Urinary bladder (tissue), 4 donors: Measurements from ENCODE around the gene STX10. TPM values are rescaled to one million over a fixed set of nuclear protein-coding genes. Genes with fewer than 3 reads are reported as not detected.

Experiments used
- DNase-seq: peaks from one replicate; pipeline ENCODE4 v3.0.0-alpha.2; 2015; ENCODE audit errors: extremely low spot score
- H3K27ac ChIP-seq: one replicate; pipeline ENCODE4 v1.5.1; 2013; ENCODE audit warnings: low read depth, mild to moderate bottlenecking, moderate library complexity
- H3K36me3 ChIP-seq: one replicate; pipeline ENCODE4 v1.6.1; 2013; ENCODE audit warnings: mild to moderate bottlenecking, moderate library complexity; ENCODE audit not compliant: insufficient read depth
- H3K4me1 ChIP-seq: one replicate; pipeline ENCODE4 v1.6.1; 2013; ENCODE audit warnings: mild to moderate bottlenecking, moderate library complexity; ENCODE audit not compliant: insufficient read depth
- H3K4me3 ChIP-seq: one replicate; pipeline ENCODE4 v1.5.1; 2013; ENCODE audit warnings: low read depth, low read length
- WGBS: extraction: QIAGEN DNeasy Blood & Tissue Kit; methylation state at CpG from one replicate; pipeline ENCODE4 v1.1.7; 2013; 5-methylcytosine and 5-hydroxymethylcytosine counted together
- polyA plus RNA-seq: library from polyadenylated mRNA; stranded (reverse); fragments of 200-250 nt; gene quantifications from one replicate; pipeline ENCODE4 v1.2.3, GENCODE V29; 2013
- total RNA-seq: library from RNA; depleted of rRNA; stranded (reverse); fragments of >200 nt; gene quantifications from one replicate; pipeline ENCODE4 v1.2.3, GENCODE V29; 2014
- donor health status: healthy with polysubstance abuse.
- donor health status: healthy.

Gene STX10
- total and polyA plus RNA-seq, 2 donors, result 26.4 to 76.1 TPM

DNA sequence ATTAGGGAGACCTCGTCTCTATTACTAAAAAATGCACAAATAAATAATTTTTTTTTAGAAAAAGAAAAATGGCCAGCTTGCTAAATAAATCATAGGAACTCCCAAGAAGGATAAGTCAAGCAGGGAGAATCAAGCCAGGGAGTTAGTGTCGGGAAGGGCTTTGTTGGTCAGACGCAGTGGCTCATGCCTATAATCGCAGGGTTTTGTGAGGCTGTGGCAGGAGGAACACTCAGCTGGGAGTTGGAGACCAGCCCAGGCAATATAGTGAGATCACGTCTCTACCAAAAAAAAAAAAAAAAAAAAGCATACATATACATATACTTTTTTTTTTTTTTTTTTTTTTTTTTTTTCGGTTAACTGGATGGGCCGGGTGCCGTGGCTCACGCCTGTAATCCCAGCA lies 23.1 kb downstream of the STX10 start:
- Histone ChIP-seq H3K36me3 (no peaks in the 10 kb centered on the region), H3K27ac (no peak overlapping the region), H3K4me1 (no peaks in the 10 kb centered on the region), H3K4me3 (no peak overlapping the region)
- 77% methylated on average over 9 of the region's 9 CpGs for WGBS
- DNase-seq, result no peak

DNA sequence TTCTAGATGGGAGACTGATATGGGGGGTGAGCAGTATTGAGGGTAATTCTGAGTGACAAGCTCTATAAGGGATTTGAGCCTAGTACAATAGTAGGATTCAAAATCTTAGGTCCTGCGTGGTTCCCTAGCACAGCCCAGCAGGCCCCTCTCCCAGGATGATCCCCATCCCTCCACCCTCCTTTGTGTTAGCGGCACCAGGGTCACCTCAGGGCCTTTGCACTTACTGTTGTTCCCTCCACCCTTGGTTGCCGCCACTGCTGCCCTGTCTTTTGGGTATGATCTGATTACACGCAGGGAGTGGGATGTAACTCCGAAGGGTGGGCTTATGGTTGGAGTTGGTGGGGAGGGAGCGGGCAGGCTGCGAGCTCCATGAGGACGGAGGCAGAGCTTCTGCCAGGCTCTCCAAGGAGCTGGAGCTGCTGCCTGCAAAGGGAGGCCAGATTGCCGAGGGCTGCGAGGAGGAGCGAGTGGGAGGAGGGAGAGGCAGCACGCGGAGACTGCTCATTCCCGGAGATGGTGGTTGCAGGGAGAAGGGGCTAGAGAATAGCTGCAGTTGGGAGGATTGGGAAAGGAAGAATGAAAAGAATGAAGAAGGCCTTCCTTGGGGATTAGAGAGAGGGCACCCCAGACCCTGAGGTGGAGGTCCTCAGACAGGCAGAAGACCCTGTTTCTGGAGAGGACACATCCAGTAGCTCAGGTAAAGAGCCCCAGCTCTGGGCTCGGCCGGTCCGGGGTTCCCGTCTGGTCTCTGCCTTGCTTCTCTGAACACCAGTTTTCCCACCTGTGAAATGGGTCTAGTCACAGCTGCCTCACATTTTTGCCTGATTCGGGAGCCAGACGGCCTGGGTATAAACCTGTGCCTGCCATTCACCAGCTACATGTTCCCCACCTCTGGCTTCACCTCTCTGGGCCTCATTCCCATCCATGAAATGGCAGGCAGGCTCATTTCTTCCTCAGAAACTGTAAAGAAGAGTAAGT lies 26.9 kb downstream of the STX10 start:
- WGBS, result 91% methylated on average over 20 of the region's 20 CpGs
- DNase-seq, result no peak
- Histone ChIP-seq H3K36me3 (no peaks in the 10 kb centered on the region), H3K4me3 (no peak overlapping the region), H3K27ac (no peak overlapping the region), H3K4me1 (peaks cover 2% of the 10 kb centered on the region)

DNA sequence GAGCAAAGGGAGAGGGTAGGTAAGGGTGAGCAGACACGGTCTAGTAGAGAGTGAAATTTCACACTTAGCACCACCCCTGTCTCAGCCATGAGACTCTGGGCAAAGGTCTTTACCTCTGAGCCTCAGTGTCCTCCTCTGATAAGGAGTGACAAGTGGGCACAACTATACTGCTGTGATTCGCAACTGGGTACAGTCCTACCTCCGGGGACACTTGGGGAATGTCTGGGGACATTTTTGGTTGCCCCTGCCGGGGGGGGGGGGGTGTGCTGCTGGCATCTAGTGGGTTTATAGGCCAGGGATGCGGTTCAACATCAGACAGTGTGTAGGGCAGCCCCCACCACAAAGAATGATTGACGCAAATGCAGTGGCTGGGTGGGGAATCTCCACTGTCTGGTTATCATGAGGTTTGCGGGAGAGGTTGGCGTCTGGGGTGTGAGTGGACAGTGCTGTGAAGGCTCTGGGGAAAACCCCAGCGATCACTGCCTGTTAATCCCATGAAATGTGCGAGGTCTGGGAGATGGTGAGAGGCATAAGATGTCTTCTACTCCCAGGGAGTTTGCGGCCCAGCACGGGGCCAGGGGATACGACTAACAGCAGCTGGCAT lies 27.8 kb downstream of the STX10 start:
- no peak overlapping the region for H3K27ac ChIP-seq
- H3K4me3 ChIP-seq, result no peak overlapping the region
- WGBS, result 90% methylated on average over 13 of the region's 13 CpGs
- H3K36me3 ChIP-seq, result no peaks in the 10 kb centered on the region
- no peak for DNase-seq
- H3K4me1 ChIP-seq, result peaks cover 2% of the 10 kb centered on the region

DNA sequence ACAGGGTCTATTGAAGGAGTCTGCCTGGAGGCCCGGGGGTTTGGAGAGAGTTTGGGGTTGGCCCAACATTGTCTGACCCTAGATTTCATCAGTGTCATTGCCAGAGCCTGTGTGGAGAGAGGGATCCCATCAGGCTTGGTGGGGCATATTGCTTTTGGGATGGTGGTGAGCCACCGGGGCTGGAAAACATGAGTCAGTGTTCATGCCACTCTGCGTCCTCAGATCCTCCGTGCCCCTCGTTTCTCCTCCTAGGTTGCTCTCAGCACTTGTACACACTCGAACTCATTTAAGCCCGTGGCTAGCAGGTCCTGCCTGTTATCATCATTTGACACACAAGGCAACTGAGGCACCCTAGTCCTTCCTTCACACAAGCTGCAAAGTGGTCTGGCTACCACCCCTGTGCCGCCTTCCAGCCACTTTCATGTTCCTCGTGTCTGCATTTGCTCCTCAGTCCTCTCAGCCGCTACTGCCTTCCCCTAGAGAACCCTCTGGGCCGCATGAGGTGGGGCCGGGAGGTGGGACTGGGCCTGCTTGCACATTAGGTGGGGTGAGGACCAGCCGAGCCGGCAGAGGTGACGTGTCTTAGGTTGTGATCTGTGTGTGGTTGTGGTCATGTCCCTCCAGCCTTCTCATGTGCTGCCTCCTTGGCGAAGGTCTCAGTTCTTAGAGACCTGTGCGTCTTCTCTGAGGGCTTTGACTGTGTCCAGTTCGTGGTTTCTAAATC lies 28.5 kb downstream of the STX10 start:
- Histone ChIP-seq H3K4me3 (no peak overlapping the region), H3K36me3 (no peaks in the 10 kb centered on the region), H3K27ac (no peak overlapping the region), H3K4me1 (peaks cover 4% of the 10 kb centered on the region)
- no peak for DNase-seq
- WGBS, result 82% methylated on average over 18 of the region's 18 CpGs

DNA sequence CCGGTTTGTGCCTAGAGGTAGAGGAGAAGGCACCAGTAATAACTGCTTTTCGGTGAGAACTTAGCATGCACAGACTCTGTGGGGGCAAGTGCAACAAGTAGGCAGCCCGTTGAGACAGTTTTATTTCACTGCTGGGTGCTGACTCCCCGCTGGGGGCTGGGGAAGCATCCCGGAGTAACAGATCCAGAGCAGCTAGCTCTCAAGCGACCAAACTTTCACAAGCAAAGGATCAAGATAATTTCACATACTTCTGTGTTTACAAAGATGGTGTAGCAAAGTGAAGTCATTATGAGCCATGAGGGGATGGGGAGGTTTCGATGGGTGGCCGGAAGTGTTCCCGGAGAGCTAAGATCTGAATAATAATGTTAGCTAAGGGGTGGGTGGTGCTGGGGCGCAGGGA lies 29.4 kb downstream of the STX10 start:
- Histone ChIP-seq H3K36me3 (no peaks in the 10 kb centered on the region), H3K27ac (no peak overlapping the region), H3K4me1 (peaks cover 4% of the 10 kb centered on the region), H3K4me3 (no peak overlapping the region)
- DNase-seq, result no peak
- whole genome bisulfite sequencing, result 69% methylated on average over 10 of the region's 10 CpGs

DNA sequence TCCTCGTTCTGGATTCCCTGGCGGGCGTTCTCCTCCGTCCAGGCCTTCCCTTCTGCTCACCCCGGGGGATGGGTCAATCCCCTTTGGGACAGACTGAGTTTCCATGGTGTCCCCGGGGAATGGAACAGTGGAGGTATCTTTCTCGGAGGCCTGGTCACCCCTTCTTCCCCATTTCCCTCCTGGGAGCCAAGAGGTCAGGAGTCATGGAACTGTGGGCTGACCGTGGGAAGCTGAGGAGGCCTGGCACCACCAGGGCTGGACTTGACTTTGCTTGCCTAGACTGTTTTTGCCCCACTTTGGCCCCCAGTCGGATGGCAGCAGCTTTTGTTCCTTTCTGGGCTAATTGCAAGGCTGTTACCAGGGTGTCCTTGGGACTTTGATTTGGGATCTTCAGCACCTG lies 30.1 kb downstream of the STX10 start:
- DNase-seq, result no peak
- 76% methylated on average over 9 of the region's 9 CpGs for WGBS
- Histone ChIP-seq H3K4me1 (peaks cover 4% of the 10 kb centered on the region), H3K4me3 (no peak overlapping the region), H3K36me3 (no peaks in the 10 kb centered on the region), H3K27ac (no peak overlapping the region)

DNA sequence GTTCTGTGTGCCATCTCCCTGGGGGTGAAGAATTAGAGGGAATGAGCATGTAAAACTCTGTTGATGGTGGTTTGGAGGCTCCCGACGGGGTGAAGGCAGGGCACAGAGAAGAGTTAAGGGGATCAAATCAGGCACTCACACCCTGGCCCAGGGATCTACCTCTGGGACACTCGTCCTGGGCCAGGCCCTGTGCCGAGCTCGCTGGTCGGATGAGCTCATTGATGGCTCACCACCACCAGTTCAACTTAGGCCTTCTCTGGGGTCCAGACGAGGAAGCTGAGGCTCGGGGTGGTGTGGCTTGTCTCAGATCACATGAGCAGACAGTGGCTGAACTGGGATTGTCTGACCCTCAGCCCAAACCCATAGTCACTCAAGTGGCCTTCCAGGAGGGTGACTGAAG lies 30.5 kb downstream of the STX10 start:
- no peak overlapping the region for H3K4me3 ChIP-seq
- WGBS, result 63% methylated on average over 8 of the region's 8 CpGs
- no peak overlapping the region for H3K27ac ChIP-seq
- DNase-seq, result no peak
- H3K4me1 ChIP-seq, result peaks cover 4% of the 10 kb centered on the region
- no peaks in the 10 kb centered on the region for H3K36me3 ChIP-seq

DNA sequence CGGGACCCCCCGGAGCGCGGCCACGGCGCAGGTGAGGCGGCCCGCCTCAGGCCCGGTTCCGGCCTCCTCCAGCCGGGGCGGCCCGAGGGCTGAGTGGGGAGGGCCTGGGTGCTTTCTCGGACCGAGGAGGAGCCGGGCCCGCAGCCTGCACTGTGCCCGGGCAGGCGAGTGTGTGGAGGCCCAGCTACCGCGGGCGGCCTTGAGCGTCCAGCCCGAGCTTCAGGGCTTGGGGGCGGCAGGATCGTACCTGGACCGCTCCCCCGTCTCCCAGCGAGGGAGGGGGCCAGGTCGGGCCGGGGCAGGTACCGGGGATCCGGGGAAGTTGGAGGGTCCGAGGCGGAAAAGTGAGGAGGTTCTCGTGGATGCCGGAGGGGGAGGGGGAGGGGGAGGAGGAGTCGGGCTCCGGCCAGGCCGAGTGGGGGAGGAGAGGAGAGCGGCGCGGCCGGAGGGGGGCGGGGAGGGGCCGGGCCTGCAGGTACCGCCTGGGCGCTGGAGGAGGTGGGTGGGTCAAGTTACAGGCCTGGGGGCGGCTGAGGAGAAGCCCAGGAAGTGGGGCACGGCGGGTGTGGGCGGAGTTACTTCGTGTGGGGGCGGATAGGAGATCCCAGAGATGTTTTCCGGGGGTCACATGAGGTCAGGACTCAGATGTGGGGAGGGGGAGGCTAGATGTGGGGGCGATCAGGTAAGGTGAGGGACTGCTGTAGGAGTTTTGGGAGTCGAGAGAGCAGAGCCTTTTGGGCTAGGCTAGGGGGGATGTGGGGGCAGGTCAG lies 31.6 kb downstream of the STX10 start:
- WGBS, result under 1% methylated on average over 57 of the region's 57 CpGs
- Histone ChIP-seq H3K4me1 (peaks cover 4% of the 10 kb centered on the region), H3K27ac (no peak overlapping the region), H3K36me3 (no peaks in the 10 kb centered on the region), H3K4me3 (peak overlapping the region; percentile 99)
- DNase-seq, result no peak

DNA sequence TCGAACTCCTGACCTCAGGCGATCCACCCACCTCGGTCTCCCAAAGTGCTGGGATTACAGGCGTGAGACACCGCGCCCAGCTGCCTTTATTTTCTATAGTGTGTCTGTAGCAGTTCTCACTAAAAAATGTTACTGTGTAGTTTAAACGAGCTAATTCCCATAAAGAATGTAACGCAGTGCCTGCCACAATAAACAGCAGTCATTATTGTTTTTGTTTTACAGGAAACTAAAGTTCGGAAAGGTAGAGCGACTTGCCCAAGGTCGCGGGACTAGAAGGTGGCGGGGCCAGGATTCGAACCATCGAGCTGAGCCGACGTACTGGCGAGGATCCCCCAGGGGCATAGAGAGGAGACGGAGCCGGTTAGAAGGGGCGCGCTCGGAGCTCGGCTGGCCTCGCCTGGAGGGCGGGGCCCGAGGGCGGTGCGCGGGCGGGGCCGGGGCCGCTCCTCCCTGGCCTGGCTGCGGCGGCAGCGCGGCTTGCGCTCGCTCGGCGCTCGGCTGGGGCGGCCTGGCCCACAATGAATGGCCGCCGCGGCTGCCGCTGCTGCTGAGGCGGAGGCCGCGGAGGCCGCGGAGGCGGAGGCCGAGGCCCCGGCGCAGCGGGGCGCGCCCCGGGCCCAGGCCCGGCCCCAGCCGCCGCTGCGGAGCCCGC lies 32.3 kb downstream of the STX10 start, which contains the start of gene NACC1:
TSS of gene NACC1 (plus strand) at position 493 of the 652 bp plus-strand sequence. CDS start 16,944 bp downstream, outside the sequence.
- Histone ChIP-seq H3K4me3 (peak within 1 kb of the TSS; percentile 99), H3K36me3 (no peaks in the 10 kb centered on the region), H3K27ac (no peak within 1 kb of the TSS), H3K4me1 (peaks cover 4% of the 10 kb centered on the region)
- 3% methylated on average over 65 of the region's 65 CpGs for WGBS
- peak; percentile 60 for DNase-seq

DNA sequence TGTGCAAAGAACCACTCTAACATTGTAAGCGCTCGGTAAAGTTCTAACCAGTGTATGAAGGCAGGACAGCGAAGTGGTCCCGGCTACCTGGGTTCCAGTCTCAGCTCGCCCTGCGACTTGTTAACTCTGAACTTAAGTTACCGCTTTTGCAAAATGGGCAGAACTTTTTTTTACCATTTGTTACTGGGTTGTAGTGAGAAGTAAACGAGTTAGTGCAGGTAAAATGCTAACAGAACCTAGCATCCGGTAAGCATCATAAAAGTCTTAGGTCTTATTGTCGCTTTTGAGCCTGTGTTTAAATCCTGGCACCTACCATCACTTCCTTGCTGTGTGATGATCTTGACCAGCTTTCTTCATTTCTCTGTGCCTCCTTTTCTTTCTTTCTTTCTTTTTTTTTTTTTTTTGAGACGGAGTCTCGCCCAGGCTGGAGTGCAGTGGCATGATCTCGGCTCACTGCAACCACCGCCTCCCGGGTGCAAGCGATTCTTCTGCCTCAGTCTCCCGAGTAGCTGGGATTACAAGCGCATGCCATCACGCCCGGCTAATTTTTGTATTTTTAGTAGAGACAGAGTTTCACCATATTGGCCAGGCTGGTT lies 32.9 kb downstream of the STX10 start:
- peak overlapping the region; percentile 79 for H3K4me3 ChIP-seq
- 7% methylated on average over 20 of the region's 20 CpGs for WGBS
- H3K27ac ChIP-seq, result no peak overlapping the region
- H3K4me1 ChIP-seq, result peaks cover 4% of the 10 kb centered on the region
- no peak for DNase-seq
- H3K36me3 ChIP-seq, result no peaks in the 10 kb centered on the region

DNA sequence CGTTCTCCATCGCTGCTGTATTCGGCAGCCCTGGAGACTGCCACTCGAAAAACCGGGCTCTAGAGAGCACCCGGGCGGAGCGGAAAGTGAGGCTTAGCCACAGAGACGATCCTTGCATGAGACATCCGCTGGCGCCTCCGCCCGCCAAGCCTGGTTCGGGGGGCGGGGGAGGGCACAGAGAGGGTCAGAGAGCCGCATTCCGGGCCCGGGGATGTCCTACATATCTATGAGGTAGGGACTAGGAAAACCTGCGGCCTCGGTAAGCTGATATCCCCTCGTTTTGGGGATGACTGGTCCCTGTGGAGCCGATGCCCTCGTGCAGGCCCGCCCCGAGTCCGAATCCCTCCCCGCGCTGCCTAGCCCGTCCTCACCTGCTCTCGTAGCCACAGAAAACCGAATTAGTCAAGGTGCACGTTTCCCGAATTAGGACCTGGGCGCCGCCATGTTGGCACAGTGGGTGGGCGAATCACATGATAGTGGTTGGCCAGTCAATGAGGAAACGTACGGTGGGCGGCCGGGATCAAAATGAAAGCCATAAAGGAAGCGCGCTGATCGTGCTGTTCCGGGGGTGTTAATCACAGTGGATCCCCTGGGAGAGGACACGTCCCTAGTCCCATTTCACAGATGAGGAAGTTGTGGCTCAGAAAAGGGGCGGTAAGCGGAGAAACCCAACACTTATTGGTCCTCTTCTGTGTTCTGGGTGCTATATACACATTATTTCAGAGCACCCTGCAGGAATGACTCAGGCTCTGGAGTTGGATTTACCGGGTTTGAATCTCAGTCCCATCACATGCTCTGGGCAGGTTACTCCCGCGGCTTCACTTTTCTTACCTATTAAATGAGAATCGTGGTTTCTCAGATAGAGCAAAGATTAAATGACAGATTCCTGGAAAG lies 33.6 kb downstream of the STX10 start, which contains the start of gene TRMT1:
TSS of gene TRMT1 (minus strand) at position 459 of the 894 bp plus-strand sequence. CDS start at position 118, 341 bp downstream.
- peak; percentile 89 for DNase-seq
- H3K4me3 ChIP-seq, result peak within 1 kb of the TSS; percentile 79
- under 1% methylated on average over 51 of the region's 51 CpGs for WGBS
- H3K36me3 ChIP-seq, result no peaks in the 10 kb centered on the region
- peak within 1 kb of the TSS; percentile 33 for H3K27ac ChIP-seq
- peaks cover 4% of the 10 kb centered on the region for H3K4me1 ChIP-seq
